Parathyroid adenoma (tissue), 2 donors: ENCODE results near the gene TRIM17.

Experiments
- H2AFZ ChIP-seq: fragments of 300-600 bp; sonication (generic); one replicate; pipeline ENCODE4 v1.7.0; 2017; ENCODE audit warnings: antibody characterized with exemption, mild to moderate bottlenecking
- H3K27ac ChIP-seq: fragments of 300-600 bp; sonication (generic); one replicate; pipeline ENCODE4 v1.7.0; 2017
- H3K27me3 ChIP-seq: fragments of 300-600 bp; sonication (generic); one replicate; pipeline ENCODE4 v1.7.0; 2017; ENCODE audit warnings: low read length; ENCODE audit not compliant: control insufficient read depth, insufficient read depth
- H3K36me3 ChIP-seq: fragments of 300-600 bp; sonication (generic); one replicate; pipeline ENCODE4 v1.7.0; 2017; ENCODE audit warnings: low read length; ENCODE audit not compliant: control insufficient read depth, insufficient read depth
- H3K4me1 ChIP-seq: fragments of 300-600 bp; sonication (generic); one replicate; pipeline ENCODE4 v1.7.0; 2017; ENCODE audit warnings: control low read depth
- H3K4me2 ChIP-seq: fragments of 300-600 bp; sonication (generic); one replicate; pipeline ENCODE4 v1.7.0; 2017; ENCODE audit warnings: low read length
- H3K4me3 ChIP-seq: fragments of 300-600 bp; sonication (generic); one replicate; pipeline ENCODE4 v1.7.0; 2017; ENCODE audit warnings: low read depth, low read length
- H3K79me2 ChIP-seq: fragments of 300-600 bp; sonication (generic); one replicate; pipeline ENCODE4 v1.7.0; 2017; ENCODE audit warnings: control low read depth
- H3K9ac ChIP-seq: fragments of 300-600 bp; sonication (generic); one replicate; pipeline ENCODE4 v1.7.0; 2017; ENCODE audit warnings: mild to moderate bottlenecking
- H3K9me3 ChIP-seq: fragments of 300-600 bp; sonication (generic); one replicate; pipeline ENCODE4 v1.7.0; 2017; ENCODE audit warnings: low read length; ENCODE audit not compliant: control insufficient read depth
- CTCF ChIP-seq: fragments of 300-600 bp; sonication (generic); IDR thresholded peaks from one replicate; pipeline ENCODE4 v1.7.0; 2017; ENCODE audit warnings: antibody characterized with exemption, mild to moderate bottlenecking
- donor health status: primary hyperparathyroidism.

The TRIM17 gene

GRCh38 chr1:228398741-228399461 lies 17.8 kb downstream of the TRIM17 start:
- Histone ChIP-seq H3K9ac (no peak overlapping the region), H3K79me2 (peaks cover 9% of the 10 kb centered on the region), H3K4me1 (no peaks in the 10 kb centered on the region), H3K9me3 (no peaks in the 10 kb centered on the region), H3K4me2 (no peak overlapping the region), H3K27me3 (no peaks in the 10 kb centered on the region), H3K36me3 (no peaks in the 10 kb centered on the region), H3K27ac (no peak overlapping the region), H2AFZ (no peak overlapping the region), H3K4me3 (no peak overlapping the region)
- no peak for TF ChIP-seq CTCF

- Histone ChIP-seq H3K79me2 (no peaks in the 10 kb centered on the region), H3K9ac (no peak overlapping the region), H3K27ac (no peak overlapping the region), H3K4me2 (no peak overlapping the region), H3K27me3 (no peaks in the 10 kb centered on the region), H3K9me3 (no peaks in the 10 kb centered on the region), H3K4me1 (no peaks in the 10 kb centered on the region), H3K36me3 (no peaks in the 10 kb centered on the region), H2AFZ (no peak overlapping the region), H3K4me3 (no peak overlapping the region)
- TF ChIP-seq CTCF = no peak
Observed at GRCh38 chr1:228397966-228398365, 18.7 kb downstream of the TRIM17 start.

GRCh38 chr1:228396770-228397662 lies 19.6 kb downstream of the TRIM17 start:
- no peaks in the 10 kb centered on the region for H3K9me3 ChIP-seq
- H3K79me2 ChIP-seq = no peaks in the 10 kb centered on the region
- no peak for TF ChIP-seq CTCF
- H3K4me3 ChIP-seq = no peak overlapping the region
- H2AFZ ChIP-seq = no peak overlapping the region
- no peak overlapping the region for H3K4me2 ChIP-seq
- no peaks in the 10 kb centered on the region for H3K36me3 ChIP-seq
- H3K4me1 ChIP-seq = no peaks in the 10 kb centered on the region
- H3K9ac ChIP-seq = no peak overlapping the region
- H3K27me3 ChIP-seq = no peaks in the 10 kb centered on the region
- no peak overlapping the region for H3K27ac ChIP-seq

GRCh38 chr1:228394571-228395394 lies 21.9 kb downstream of the TRIM17 start:
- H3K9ac ChIP-seq = no peak overlapping the region
- no peak overlapping the region for H3K4me2 ChIP-seq
- H3K79me2 ChIP-seq = no peaks in the 10 kb centered on the region
- no peak overlapping the region for H3K4me3 ChIP-seq
- H3K27me3 ChIP-seq = no peaks in the 10 kb centered on the region
- no peak for TF ChIP-seq CTCF
- H3K9me3 ChIP-seq = no peaks in the 10 kb centered on the region
- H3K36me3 ChIP-seq = no peaks in the 10 kb centered on the region
- no peaks in the 10 kb centered on the region for H3K4me1 ChIP-seq
- no peak overlapping the region for H3K27ac ChIP-seq
- no peak overlapping the region for H2AFZ ChIP-seq
